GM12872 (cell line): Measurements from ENCODE around the gene SLC25A17.

ENCODE experiments used
- TF ChIP-seq, protein P1 (sequence below): IDR thresholded peaks from 3 replicates; pipeline ENCODE4 v1.5.1; 2011; ENCODE audit warnings: low read depth, mild to moderate bottlenecking, low read length, moderate library complexity; ENCODE audit not compliant: insufficient read depth

SLC25A17 gene

DNA sequence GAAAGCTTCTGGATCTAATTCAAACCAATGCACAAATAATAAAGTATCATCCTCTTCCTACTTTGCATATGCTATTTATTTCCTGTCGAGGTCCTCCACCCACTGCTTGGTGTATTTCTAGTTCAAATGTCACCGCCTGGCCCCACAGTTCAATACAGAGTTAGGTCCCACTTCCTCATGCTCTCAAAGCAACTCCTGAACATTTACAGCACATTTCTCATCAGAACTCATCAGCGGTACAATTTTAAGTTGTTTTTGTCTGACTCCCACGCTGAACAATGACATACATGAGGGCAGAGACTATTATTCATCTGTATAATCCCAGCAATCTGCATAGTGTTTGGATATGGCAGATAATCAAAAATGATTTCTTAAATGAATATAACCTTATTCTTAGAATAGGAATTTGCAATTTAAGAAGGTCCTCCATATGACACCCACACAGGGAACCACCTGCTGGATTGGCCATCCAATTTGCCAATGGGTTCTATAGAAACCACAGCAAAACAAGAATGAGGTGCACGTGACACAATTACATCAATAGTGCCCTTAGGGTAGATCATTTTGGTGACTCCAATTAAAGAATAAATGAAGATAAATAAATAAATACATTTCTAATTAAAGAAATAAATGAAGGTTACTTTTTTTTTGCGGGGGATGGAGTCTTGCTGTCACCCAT is 54.2 kb downstream of the SLC25A17 start:
- TF ChIP-seq, protein P1, sequence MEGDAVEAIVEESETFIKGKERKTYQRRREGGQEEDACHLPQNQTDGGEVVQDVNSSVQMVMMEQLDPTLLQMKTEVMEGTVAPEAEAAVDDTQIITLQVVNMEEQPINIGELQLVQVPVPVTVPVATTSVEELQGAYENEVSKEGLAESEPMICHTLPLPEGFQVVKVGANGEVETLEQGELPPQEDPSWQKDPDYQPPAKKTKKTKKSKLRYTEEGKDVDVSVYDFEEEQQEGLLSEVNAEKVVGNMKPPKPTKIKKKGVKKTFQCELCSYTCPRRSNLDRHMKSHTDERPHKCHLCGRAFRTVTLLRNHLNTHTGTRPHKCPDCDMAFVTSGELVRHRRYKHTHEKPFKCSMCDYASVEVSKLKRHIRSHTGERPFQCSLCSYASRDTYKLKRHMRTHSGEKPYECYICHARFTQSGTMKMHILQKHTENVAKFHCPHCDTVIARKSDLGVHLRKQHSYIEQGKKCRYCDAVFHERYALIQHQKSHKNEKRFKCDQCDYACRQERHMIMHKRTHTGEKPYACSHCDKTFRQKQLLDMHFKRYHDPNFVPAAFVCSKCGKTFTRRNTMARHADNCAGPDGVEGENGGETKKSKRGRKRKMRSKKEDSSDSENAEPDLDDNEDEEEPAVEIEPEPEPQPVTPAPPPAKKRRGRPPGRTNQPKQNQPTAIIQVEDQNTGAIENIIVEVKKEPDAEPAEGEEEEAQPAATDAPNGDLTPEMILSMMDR = no peak

DNA sequence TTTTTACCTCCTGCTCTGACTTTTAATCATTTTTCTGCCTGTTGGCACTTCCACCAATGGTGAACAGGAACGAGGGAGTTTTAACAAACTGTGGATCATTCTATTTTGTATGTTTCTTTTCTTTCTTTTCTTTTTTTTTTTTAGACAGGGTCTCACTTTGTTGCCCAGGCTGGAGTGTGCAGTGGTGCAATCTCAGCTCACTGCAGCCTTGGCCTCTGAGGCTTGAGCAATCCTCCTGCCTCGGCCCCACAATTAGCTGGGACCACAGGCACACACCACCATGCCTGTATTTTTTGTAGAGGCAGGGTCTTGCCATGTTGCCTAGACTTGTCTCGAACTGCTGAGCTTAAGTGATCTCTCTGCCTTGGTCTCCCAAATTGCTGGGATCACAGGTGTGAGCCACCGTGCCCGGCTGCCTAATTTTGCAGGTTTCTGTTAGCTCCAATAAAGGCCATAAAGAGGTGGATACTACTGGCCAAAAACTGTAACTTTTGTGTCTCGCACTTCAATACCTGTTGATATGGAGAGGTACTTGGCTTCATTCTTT is 59.8 kb downstream of the SLC25A17 start:
- TF ChIP-seq, protein P1 = no peak

DNA sequence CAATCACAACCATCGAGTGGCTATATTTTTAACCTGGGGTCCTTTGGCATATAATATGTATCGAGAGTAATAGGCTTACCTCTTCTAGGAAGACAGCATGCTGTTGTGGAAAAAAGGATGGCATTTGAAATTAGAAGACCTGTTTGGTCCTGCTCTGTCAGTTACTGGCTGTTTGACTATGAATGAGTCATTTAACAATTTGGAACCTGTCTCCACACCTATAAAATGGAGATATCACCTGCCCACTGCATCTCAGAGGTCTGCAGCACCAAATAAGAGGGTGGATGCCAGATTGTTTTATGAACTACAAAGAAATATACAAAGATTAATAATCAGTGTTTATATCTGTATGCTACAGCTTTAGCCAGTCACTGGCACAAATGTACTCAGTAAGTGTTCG is 60.8 kb downstream of the SLC25A17 start:
- TF ChIP-seq, protein P1 = no peak

DNA sequence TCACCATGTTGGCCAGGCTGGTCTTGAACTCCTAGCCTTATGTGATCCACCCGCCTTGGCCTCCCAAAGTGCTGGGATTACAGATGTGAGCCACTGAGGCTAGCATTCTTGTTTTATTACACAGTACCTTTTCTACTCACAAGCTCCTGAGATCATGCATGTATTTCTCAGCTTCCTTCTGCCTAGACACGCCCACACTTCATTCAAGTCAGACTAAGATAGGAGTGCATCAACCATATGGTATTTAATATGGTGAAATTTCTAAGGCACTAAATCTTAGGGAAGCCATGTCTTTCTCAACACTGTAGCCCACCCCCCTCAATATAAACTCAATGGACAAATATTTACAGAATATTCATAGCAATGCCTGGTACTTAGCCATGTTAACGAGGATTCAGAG is 62.1 kb downstream of the SLC25A17 start:
- TF ChIP-seq, protein P1 = no peak

DNA sequence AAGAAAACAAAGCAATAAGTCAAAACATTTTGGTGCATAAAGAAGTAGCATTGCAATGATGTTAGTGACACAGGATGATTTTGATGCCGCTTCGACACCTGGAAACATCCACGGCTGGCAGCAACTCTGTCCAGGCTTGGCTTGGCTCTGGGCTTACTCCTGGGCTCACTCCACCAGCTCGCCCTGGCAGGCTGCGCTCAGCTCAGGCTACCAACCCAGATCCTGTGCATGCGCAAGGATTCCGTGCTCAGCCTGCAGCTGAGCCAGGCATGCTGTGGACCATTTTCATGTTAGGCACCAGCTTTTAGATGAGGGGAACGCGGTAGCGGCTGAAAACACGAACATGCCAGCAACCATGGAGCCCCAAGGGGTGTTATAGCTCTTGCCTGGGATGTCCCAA is 66.0 kb downstream of the SLC25A17 start:
- TF ChIP-seq, protein P1 = no peak

DNA sequence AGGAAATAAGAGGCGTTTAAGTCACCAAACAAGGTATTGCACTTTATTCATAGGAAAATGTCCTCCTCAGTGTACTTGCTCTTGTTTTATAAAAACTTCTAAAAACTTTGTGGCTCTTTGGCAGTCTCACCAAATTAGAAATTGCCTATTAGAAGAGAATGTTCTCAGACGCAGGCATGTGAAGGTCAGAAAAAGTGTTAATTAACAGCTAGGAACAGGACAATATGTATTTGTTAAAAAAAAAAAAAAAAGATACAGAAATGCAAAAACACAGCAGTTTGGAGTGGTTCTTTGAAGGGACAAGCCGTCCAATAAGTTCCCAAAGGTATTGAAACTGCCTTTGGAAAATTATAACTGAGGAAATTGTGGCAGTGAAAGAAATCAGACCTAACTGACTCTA is 67.9 kb downstream of the SLC25A17 start:
- TF ChIP-seq, protein P1 = no peak

DNA sequence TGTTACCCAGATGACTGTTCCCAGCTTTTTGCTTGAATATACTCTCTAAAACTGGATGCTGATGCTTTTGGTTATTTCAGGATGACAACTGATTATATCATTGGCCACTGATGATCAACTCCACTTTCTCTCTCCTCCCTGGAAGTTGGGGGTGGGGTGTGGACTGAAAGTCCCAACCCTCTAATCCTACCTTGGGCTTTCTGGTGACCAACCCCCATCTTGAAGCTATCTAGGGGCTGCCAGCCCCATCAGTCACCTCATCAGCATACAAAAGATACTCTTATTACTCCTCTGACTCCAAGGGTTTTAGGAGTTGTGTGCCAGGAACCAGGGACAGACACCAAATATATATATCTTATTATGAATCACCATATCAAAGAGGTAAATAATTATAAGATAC is 69.3 kb downstream of the SLC25A17 start:
- TF ChIP-seq, protein P1 = no peak
